22Rv1 (cell line): ENCODE data around the gene GBP1.
"Not testable (repeated sequence)": the region's sequence is repeated elsewhere in the genome, so short reads cannot be mapped to it uniquely, and the experiment has no call there.

ENCODE experiments used
- H3K27ac ChIP-seq: fragments of 450-650 bp; 2 replicates; pipeline ENCODE4 v1.5.1; 2017
- ZFX ChIP-seq: fragments of 450-650 bp; IDR thresholded peaks from 2 replicates; pipeline ENCODE4 v1.6.1; 2017; ENCODE audit warnings: antibody characterized with exemption, borderline replicate concordance
- TF ChIP-seq, protein P1 (sequence below): fragments of 450-650 bp; IDR thresholded peaks from 2 replicates; pipeline ENCODE4 v1.5.1; 2017; ENCODE audit warnings: mild to moderate bottlenecking

Gene GBP1

GRCh38 chr1:89098857-89099256, 33.8 kb upstream of the GBP1 start:
- no peak overlapping the region for H3K27ac ChIP-seq
- TF ChIP-seq, protein P1, sequence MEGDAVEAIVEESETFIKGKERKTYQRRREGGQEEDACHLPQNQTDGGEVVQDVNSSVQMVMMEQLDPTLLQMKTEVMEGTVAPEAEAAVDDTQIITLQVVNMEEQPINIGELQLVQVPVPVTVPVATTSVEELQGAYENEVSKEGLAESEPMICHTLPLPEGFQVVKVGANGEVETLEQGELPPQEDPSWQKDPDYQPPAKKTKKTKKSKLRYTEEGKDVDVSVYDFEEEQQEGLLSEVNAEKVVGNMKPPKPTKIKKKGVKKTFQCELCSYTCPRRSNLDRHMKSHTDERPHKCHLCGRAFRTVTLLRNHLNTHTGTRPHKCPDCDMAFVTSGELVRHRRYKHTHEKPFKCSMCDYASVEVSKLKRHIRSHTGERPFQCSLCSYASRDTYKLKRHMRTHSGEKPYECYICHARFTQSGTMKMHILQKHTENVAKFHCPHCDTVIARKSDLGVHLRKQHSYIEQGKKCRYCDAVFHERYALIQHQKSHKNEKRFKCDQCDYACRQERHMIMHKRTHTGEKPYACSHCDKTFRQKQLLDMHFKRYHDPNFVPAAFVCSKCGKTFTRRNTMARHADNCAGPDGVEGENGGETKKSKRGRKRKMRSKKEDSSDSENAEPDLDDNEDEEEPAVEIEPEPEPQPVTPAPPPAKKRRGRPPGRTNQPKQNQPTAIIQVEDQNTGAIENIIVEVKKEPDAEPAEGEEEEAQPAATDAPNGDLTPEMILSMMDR: no peak
- no peak for TF ChIP-seq ZFX

DNA sequence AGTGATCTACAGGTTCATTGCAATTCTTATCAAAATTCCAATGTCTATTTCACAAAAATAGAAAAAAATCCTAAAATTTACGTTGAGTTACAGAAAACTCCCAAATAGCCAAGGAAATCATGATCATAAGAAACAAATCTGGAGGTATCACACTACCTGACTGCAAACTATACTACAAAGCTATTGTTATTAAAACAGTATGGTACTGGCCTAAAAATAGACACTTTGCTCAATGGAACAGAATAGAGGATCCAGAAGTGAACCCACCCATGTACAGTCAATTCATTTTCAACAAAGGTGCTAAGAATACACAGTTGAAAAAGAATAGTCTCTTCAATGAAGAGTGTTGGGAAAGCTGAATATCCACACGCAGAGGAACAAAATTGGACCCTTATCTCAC, 30.7 kb upstream of the GBP1 start:
- H3K27ac ChIP-seq: no peak overlapping the region
- no peak for TF ChIP-seq ZFX
- TF ChIP-seq, protein P1: no peak

DNA sequence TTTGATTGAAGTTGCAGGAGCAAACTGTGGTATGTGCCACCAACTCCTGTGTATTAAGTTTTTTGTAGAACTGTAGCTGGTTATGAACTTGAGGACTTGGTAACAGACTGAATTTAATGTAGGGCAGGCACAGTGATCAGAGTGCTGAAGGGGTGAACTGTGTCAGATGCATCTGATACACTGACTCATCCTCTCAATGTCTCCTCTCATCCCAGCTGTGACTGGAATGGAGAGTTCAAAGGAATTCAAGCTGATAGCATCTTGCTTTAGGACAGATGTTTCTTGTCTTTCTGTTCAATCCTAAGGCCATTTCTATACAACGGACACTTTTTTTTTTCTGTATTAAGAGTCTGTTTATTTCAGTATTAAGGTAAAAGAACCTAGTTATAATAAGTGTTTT, 25.0 kb upstream of the GBP1 start:
- TF ChIP-seq, protein P1: no peak
- no peak for TF ChIP-seq ZFX
- no peak overlapping the region for H3K27ac ChIP-seq

GRCh38 chr1:89088572-89088971, 23.6 kb upstream of the GBP1 start:
- H3K27ac ChIP-seq: no peak overlapping the region
- no peak for TF ChIP-seq ZFX
- TF ChIP-seq, protein P1: no peak

GRCh38 chr1:89087241-89087640, 22.2 kb upstream of the GBP1 start:
- no peak overlapping the region for H3K27ac ChIP-seq
- no peak for TF ChIP-seq ZFX
- TF ChIP-seq, protein P1: no peak

GRCh38 chr1:89085781-89086180, 20.8 kb upstream of the GBP1 start:
- H3K27ac ChIP-seq: no peak overlapping the region
- TF ChIP-seq, protein P1: peak; percentile 63
- no peak for TF ChIP-seq ZFX

GRCh38 chr1:89081005-89081404, 16.0 kb upstream of the GBP1 start:
- H3K27ac ChIP-seq: no peak overlapping the region

DNA sequence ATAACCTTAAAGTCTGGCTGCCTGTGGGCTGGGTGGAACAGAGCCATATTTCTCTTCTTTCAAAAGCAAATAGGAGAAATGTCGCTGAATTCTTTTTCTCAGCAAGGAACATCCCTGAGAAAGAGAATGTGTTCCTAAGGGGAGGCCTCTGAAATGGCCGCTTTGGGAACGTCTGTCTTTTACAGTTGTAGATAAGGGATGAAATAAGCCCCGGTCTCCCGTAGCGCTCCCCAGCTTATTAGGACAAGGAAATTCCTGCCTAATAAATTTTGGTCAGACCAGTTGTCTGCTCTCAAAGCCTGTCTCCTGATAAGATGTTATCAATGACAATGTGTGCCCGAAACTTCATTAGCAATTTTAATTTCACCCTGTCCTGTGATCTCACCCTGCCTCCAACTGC, 15.1 kb upstream of the GBP1 start:
- H3K27ac ChIP-seq: not testable (repeated sequence)

More at GRCh38 chr1:89081005-89081404, 16.0 kb upstream of the GBP1 start:
- no peak for TF ChIP-seq ZFX
- TF ChIP-seq, protein P1: no peak

- not testable (repeated sequence) for H3K27ac ChIP-seq
Measured at GRCh38 chr1:89072466-89073065, 7.6 kb upstream of the GBP1 start.
